ENCODE data around the gene BAZ2B.

DNA sequence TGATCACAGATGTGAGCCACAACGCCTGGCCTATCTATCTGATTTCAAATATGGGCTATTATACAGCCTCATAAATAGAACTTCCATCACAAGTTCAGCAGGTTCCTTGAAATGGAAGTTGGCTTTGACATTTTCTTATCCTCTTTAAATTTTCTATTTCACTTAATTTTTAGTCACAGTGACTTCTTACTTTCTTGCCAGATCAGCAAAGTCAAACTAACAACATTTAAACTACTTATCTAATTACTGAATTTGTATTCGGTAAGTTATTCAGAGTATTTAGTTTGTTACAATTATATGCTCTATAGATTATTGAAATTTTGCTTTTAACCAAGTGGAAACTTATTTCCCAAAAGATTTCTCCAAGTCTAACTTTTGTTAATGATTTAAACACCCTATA lies 108.2 kb downstream of the BAZ2B start:
- TF ChIP-seq POLR2AphosphoS5 (IDR thresholded peaks at IDR 0.05) (no peak), CTCF (IDR thresholded peaks at IDR 0.05; ENCODE audit: poor library complexity, severe bottlenecking) (no peak), EZH2 (IDR thresholded peaks at IDR 0.05; ENCODE audit: borderline replicate concordance, insufficient read depth, low read length, poor library complexity, severe bottlenecking) (no peak), TAF1 (IDR thresholded peaks at IDR 0.05; ENCODE audit: low read depth) (no peak), EP300 (conservative IDR thresholded peaks at IDR 0.05; ENCODE audit: poor library complexity, severe bottlenecking) (no peak), RAD21 (conservative IDR thresholded peaks at IDR 0.05) (no peak)
- TF ChIP-seq, protein P1, sequence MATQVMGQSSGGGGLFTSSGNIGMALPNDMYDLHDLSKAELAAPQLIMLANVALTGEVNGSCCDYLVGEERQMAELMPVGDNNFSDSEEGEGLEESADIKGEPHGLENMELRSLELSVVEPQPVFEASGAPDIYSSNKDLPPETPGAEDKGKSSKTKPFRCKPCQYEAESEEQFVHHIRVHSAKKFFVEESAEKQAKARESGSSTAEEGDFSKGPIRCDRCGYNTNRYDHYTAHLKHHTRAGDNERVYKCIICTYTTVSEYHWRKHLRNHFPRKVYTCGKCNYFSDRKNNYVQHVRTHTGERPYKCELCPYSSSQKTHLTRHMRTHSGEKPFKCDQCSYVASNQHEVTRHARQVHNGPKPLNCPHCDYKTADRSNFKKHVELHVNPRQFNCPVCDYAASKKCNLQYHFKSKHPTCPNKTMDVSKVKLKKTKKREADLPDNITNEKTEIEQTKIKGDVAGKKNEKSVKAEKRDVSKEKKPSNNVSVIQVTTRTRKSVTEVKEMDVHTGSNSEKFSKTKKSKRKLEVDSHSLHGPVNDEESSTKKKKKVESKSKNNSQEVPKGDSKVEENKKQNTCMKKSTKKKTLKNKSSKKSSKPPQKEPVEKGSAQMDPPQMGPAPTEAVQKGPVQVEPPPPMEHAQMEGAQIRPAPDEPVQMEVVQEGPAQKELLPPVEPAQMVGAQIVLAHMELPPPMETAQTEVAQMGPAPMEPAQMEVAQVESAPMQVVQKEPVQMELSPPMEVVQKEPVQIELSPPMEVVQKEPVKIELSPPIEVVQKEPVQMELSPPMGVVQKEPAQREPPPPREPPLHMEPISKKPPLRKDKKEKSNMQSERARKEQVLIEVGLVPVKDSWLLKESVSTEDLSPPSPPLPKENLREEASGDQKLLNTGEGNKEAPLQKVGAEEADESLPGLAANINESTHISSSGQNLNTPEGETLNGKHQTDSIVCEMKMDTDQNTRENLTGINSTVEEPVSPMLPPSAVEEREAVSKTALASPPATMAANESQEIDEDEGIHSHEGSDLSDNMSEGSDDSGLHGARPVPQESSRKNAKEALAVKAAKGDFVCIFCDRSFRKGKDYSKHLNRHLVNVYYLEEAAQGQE (IDR thresholded peaks at IDR 0.05; ENCODE audit: borderline replicate concordance), result no peak
